Prostate gland (tissue), 2 donors: ENCODE data around the gene OLAH. TPM values are rescaled to one million over a fixed set of nuclear protein-coding genes. Genes with fewer than 3 reads are reported as not detected.

Experiments
- DNase-seq: peaks from one replicate; pipeline ENCODE4 v3.0.0-alpha.2; 2019; ENCODE audit warnings: low spot score
- H3K27ac ChIP-seq, 2 donors: fragments of 200-600 bp; sonication (generic); 2 replicates each; pipeline ENCODE4 v1.5.1; 2017 to 2019
- H3K27me3 ChIP-seq: fragments of 200-600 bp; sonication (generic); replicated peaks from 2 replicates; pipeline ENCODE4 v1.5.1; 2019; ENCODE audit not compliant: insufficient read depth
- H3K36me3 ChIP-seq, 2 donors: fragments of 200-600 bp; sonication (generic); 1 replicate in 1 of 2; 2 replicates in 1 of 2; pipeline versions ENCODE4 v1.5.1 to v1.8.1; 2017 to 2019
- H3K4me1 ChIP-seq: fragments of 200-600 bp; sonication (generic); replicated peaks from 2 replicates; pipeline ENCODE4 v1.5.1; 2019
- H3K4me3 ChIP-seq, 2 donors: fragments of 200-600 bp; sonication (generic); 2 replicates each; pipeline ENCODE4 v1.5.1; 2017 to 2019
- H3K9me3 ChIP-seq: fragments of 200-600 bp; sonication (generic); 2 replicates; pipeline ENCODE4 v1.5.1; 2017
- CTCF ChIP-seq, 4 experiments: fragments of 200-600 bp in 2 of 4; fragments of 450-650 bp in 2 of 4; sonication (generic) in 2 of 4; IDR thresholded peaks; 1 replicate in 3 of 4; 2 replicates in 1 of 4; pipeline ENCODE4 v1.5.1; 2016 to 2019; ENCODE audit warnings: antibody characterized with exemption in 4 of 4, mild to moderate bottlenecking in 2 of 4, moderate library complexity in 2 of 4
- POLR2A ChIP-seq: fragments of 450-650 bp; IDR thresholded peaks from one replicate; pipeline ENCODE4 v1.6.1; 2016; ENCODE audit warnings: antibody characterized with exemption, mild to moderate bottlenecking
- POLR2AphosphoS5 ChIP-seq: sonication (generic); formaldehyde crosslinking; IDR thresholded peaks from one replicate; pipeline ENCODE4 v1.6.1; 2017; ENCODE audit warnings: antibody characterized with exemption
- WGBS: methylation state at CpG from one replicate; pipeline ENCODE4 v1.1.5; 2018; 5-methylcytosine and 5-hydroxymethylcytosine counted together
- intact Hi-C: fragments of 100-400 bp; cut with DNase I; formaldehyde crosslinking; loops from one replicate; pipeline ENCODE4 v1.14.2; 2022
- total RNA-seq, 2 donors: library from RNA; depleted of rRNA; stranded (reverse); fragments of >200 nt; gene quantifications; one replicate each; pipeline ENCODE4 v1.1.0, GENCODE V29; 2016

Gene OLAH
- total RNA-seq, 2 donors from 2014 or later: 5.3 TPM; not detected in 1

DNA sequence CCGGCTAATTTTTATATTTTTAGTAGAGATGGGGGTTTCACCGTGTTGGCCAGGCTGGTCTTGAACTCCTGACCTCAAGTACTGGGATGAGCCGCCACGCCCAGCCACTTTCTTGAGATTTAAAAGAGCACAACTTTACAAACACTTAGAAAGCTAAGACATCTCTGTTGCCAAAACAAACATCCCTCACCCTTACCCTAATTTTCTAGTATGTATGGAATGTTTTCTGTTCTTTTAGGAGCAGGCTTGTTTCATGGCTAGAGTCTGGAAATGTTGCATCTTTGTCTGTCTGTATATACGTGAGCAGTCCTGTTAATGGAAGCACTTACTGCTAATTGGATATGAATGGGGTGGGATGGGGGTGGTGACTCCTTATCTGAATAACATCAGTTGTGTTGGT, 2.9 kb downstream of the OLAH start:
- H3K9me3 ChIP-seq: no peaks in the 10 kb centered on the region
- 31% methylated on average over 5 of the region's 5 CpGs for WGBS
- H3K27ac ChIP-seq: no peak overlapping the region
- no peaks in the 10 kb centered on the region for H3K36me3 ChIP-seq
- TF ChIP-seq POLR2AphosphoS5 (no peak), CTCF (IDR thresholded peaks at IDR 0.05) (no peak), POLR2A (no peak)
- no peaks in the 10 kb centered on the region for H3K4me1 ChIP-seq
- no peak for DNase-seq
- intact Hi-C loops: no loop called here
- no peaks in the 10 kb centered on the region for H3K27me3 ChIP-seq
- H3K4me3 ChIP-seq: no peak overlapping the region

GRCh38 chr10:15049533-15049932, 5.8 kb downstream of the OLAH start:
- Histone ChIP-seq H3K27me3 (no peaks in the 10 kb centered on the region), H3K4me3 (no peak overlapping the region), H3K36me3 (no peaks in the 10 kb centered on the region), H3K4me1 (no peaks in the 10 kb centered on the region), H3K9me3 (no peaks in the 10 kb centered on the region), H3K27ac (no peak overlapping the region)
- DNase-seq: no peak
- intact Hi-C loops: no loop called here
- no peak for TF ChIP-seq POLR2AphosphoS5
- no peak for TF ChIP-seq POLR2A
- TF ChIP-seq CTCF (IDR thresholded peaks at IDR 0.05): no peak

GRCh38 chr10:15052121-15052520, 8.4 kb downstream of the OLAH start:
- WGBS: 90% methylated on average over 7 of the region's 7 CpGs
- TF ChIP-seq POLR2A: no peak
- TF ChIP-seq POLR2AphosphoS5: no peak
- no peak for TF ChIP-seq CTCF (IDR thresholded peaks at IDR 0.05)
- Histone ChIP-seq H3K27me3 (no peaks in the 10 kb centered on the region), H3K4me1 (no peaks in the 10 kb centered on the region), H3K27ac (no peak overlapping the region), H3K4me3 (no peak overlapping the region), H3K36me3 (no peaks in the 10 kb centered on the region), H3K9me3 (no peaks in the 10 kb centered on the region)
- intact Hi-C loops: no loop called here
- DNase-seq: no peak

DNA sequence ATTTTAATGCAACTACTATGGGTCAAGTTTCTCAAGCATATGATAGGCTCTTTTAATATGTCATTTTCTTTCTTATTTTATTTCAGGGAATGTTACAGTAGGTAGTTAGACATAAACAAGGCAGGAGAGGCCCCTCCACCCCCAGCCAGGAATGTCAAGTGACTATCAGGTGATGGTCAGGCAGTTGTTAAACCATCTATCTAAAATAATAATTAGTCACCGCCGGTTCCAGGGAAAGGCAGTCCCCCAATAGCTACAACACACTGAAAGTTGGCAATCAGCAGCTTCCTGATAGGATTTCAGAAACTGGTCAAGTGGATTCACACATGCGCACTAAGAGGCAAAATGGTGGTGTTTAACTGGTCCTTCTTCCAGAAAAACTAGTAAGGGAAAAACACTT, 9.3 kb downstream of the OLAH start:
- Histone ChIP-seq H3K9me3 (no peaks in the 10 kb centered on the region), H3K36me3 (no peaks in the 10 kb centered on the region), H3K4me1 (no peaks in the 10 kb centered on the region), H3K27me3 (no peaks in the 10 kb centered on the region), H3K4me3 (no peak overlapping the region), H3K27ac (no peak overlapping the region)
- TF ChIP-seq POLR2AphosphoS5 (no peak), CTCF (IDR thresholded peaks at IDR 0.05) (no peak), POLR2A (no peak)
- intact Hi-C loops: no loop called here
- 95% methylated on average over 3 of the region's 3 CpGs for WGBS
- DNase-seq: no peak

DNA sequence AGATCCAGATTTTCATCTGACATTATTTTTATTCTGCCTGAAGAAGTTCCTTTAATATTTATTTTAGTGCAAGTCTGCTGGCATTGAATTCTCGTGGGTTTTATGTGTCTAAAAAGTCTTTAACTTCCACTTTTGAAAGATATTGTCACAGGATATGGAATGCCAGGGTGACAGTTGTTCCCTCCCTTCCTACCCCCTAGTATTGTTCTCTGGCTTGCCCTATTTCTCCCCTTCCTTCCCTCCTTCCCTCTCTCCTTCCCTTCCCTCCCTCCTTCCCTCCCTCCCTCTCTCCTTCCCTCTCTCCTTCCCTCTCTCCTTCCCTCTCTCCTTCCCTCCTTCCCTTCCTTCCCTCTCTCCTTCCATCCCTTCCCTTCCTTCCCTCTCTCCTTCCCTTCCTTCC, 14.9 kb downstream of the OLAH start:
- WGBS: 29% methylated on average over 1 of the region's 1 CpG
- no peak for DNase-seq
- no peaks in the 10 kb centered on the region for H3K9me3 ChIP-seq
- no peak for TF ChIP-seq POLR2AphosphoS5
- no peak for TF ChIP-seq POLR2A
- TF ChIP-seq CTCF (IDR thresholded peaks at IDR 0.05): no peak
- no peaks in the 10 kb centered on the region for H3K4me1 ChIP-seq
- H3K27ac ChIP-seq: no peak overlapping the region
- intact Hi-C loops: no loop called here
- H3K4me3 ChIP-seq: no peak overlapping the region
- no peaks in the 10 kb centered on the region for H3K27me3 ChIP-seq
- H3K36me3 ChIP-seq: no peaks in the 10 kb centered on the region
